ENCODE results near the gene LRIT1.
"Not testable (repeated sequence)": the region's sequence is repeated elsewhere in the genome, so short reads cannot be mapped to it uniquely, and the experiment has no call there.

The LRIT1 gene, protein sequence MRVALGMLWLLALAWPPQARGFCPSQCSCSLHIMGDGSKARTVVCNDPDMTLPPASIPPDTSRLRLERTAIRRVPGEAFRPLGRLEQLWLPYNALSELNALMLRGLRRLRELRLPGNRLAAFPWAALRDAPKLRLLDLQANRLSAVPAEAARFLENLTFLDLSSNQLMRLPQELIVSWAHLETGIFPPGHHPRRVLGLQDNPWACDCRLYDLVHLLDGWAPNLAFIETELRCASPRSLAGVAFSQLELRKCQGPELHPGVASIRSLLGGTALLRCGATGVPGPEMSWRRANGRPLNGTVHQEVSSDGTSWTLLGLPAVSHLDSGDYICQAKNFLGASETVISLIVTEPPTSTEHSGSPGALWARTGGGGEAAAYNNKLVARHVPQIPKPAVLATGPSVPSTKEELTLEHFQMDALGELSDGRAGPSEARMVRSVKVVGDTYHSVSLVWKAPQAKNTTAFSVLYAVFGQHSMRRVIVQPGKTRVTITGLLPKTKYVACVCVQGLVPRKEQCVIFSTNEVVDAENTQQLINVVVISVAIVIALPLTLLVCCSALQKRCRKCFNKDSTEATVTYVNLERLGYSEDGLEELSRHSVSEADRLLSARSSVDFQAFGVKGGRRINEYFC

DNA sequence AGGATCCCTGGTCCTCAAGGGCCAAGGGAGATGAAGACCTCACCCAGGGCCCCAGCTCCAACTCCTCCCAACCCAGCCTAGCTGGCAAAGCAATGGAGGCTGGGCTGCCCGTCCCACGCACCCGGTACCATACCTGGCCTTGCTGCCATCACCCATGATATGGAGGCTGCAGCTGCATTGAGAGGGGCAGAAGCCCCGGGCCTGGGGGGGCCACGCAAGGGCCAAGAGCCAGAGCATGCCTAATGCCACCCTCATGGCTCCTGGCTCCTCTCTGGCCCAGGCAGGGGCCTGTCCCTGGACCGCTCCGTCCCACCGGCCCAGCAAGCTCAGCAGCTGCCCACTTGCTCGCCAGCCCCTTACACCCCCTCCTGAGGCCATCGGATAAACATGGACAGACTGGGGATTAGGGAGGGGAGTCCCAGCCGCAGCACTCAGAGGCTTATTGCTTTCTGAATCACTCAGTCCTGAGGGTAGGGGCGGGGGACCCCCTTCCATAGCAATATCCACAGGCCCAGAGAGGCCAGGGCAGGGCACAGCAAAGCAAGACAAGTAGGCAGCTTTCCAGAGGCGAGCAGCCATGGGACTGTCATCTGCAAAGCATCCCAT is at the start of gene LRIT1:
Gene LRIT1 (minus strand): TSS at position 362 of the 606 bp plus-strand sequence. CDS start 107 bp downstream, at position 255.
- TF ChIP-seq, protein P1, sequence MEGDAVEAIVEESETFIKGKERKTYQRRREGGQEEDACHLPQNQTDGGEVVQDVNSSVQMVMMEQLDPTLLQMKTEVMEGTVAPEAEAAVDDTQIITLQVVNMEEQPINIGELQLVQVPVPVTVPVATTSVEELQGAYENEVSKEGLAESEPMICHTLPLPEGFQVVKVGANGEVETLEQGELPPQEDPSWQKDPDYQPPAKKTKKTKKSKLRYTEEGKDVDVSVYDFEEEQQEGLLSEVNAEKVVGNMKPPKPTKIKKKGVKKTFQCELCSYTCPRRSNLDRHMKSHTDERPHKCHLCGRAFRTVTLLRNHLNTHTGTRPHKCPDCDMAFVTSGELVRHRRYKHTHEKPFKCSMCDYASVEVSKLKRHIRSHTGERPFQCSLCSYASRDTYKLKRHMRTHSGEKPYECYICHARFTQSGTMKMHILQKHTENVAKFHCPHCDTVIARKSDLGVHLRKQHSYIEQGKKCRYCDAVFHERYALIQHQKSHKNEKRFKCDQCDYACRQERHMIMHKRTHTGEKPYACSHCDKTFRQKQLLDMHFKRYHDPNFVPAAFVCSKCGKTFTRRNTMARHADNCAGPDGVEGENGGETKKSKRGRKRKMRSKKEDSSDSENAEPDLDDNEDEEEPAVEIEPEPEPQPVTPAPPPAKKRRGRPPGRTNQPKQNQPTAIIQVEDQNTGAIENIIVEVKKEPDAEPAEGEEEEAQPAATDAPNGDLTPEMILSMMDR (IDR thresholded peaks at IDR 0.05) = no peak
- H3K36me3 ChIP-seq = no peaks in the 10 kb centered on the region
- H3K4me1 ChIP-seq (ENCODE audit: control insufficient read depth in 1 of 2, insufficient read depth in 1 of 2, low read depth in 1 of 2, low read length in 1 of 2) = no peaks in the 10 kb centered on the region
- H3K27me3 ChIP-seq = peaks cover 24% of the 10 kb centered on the region
- H3K4me3 ChIP-seq (ENCODE audit: low read depth in 1 of 2, low read length in 1 of 2) = no peak within 1 kb of the TSS
- H3K27ac ChIP-seq = no peak within 1 kb of the TSS
- H3K9me3 ChIP-seq = no peaks in the 10 kb centered on the region

DNA sequence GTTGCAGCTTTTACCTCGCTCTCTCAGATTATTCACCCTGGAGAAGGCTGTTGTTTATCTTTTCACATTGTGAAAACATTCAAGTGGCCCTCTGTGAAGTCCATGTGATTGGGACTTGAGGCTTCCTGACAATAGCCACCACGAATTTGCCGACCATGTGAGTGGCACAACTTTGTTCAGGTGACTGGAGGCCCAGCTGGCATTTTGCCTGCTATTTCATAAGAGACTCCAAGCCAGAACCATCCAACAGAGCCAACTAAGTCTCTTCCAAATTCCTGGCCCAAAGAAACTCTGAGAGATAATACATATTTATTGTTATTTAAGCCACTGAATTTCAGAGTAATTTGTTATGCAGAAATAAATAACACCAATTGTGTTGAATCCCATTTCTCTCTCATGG is 48.9 kb upstream of the LRIT1 start:
- no peaks in the 10 kb centered on the region for H3K9me3 ChIP-seq
- peaks cover 12% of the 10 kb centered on the region for H3K27me3 ChIP-seq
- no peak overlapping the region for H3K27ac ChIP-seq
- TF ChIP-seq, protein P1 (IDR thresholded peaks at IDR 0.05) = no peak
- no peaks in the 10 kb centered on the region for H3K36me3 ChIP-seq
- no peak overlapping the region for H3K4me3 ChIP-seq (ENCODE audit: low read depth in 1 of 2, low read length in 1 of 2)
- no peaks in the 10 kb centered on the region for H3K4me1 ChIP-seq (ENCODE audit: control insufficient read depth in 1 of 2, insufficient read depth in 1 of 2, low read depth in 1 of 2, low read length in 1 of 2)

DNA sequence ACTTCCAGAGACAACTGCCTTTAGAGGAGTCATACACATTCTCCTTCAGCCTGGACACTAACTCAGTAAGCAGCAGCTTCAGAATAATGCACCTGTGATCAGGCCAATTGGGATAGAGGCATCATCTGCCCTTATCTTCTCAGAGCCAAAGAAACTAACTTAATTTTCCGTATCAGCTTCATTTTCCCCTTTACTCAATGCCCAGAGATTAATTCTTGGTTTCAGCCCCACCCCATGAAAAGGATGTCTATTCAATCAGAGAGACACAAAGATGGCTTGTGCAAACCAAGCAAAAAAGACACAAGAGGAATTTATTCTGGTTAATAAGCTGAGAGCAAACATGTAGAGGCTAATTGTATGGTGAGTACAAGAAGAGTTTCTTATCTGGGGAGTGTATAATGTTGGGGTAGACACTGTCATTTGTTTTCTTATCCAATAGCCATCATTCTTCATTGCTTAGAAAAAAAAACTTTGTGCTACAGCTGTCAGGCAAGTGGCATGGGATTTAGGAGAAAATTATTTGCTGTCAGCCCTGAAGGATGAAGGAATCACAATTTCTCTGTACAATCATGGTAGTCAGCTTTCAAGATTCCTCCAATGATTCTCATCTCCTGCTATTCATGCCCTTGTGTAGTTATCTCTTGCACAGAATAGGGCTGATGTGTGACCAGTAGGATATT is 48.3 kb upstream of the LRIT1 start:
- Histone ChIP-seq H3K9me3 (no peaks in the 10 kb centered on the region), H3K27ac (no peak overlapping the region), H3K4me3 (ENCODE audit: low read depth in 1 of 2, low read length in 1 of 2) (no peak overlapping the region), H3K27me3 (peaks cover 12% of the 10 kb centered on the region), H3K36me3 (no peaks in the 10 kb centered on the region), H3K4me1 (ENCODE audit: control insufficient read depth in 1 of 2, insufficient read depth in 1 of 2, low read depth in 1 of 2, low read length in 1 of 2) (no peaks in the 10 kb centered on the region)
- TF ChIP-seq, protein P1 (IDR thresholded peaks at IDR 0.05) = no peak

DNA sequence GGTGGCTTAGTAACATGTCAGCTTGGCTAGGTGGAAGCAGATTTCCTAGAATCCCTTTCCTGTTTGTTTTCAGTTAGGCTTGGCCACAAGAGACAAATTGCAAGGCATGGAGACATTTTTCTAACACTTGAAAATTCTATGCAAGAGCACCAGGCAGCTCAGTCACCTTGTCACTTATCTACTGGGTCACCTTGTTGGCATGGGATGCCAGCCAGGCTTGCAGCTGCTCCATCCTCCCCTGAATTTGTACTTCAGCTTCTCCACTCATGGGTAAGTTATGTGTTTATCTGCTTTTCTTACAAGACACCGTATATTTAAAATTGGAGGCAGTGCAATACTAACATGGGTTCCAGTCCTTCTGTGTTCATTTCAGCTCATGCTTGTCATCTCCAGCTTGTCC is 46.8 kb upstream of the LRIT1 start:
- Histone ChIP-seq H3K9me3 (no peaks in the 10 kb centered on the region), H3K36me3 (no peaks in the 10 kb centered on the region), H3K4me3 (ENCODE audit: low read depth in 1 of 2, low read length in 1 of 2) (no peak overlapping the region), H3K27ac (no peak overlapping the region), H3K27me3 (peaks cover 12% of the 10 kb centered on the region), H3K4me1 (ENCODE audit: control insufficient read depth in 1 of 2, insufficient read depth in 1 of 2, low read depth in 1 of 2, low read length in 1 of 2) (no peaks in the 10 kb centered on the region)
- TF ChIP-seq, protein P1 (IDR thresholded peaks at IDR 0.05) = no peak

DNA sequence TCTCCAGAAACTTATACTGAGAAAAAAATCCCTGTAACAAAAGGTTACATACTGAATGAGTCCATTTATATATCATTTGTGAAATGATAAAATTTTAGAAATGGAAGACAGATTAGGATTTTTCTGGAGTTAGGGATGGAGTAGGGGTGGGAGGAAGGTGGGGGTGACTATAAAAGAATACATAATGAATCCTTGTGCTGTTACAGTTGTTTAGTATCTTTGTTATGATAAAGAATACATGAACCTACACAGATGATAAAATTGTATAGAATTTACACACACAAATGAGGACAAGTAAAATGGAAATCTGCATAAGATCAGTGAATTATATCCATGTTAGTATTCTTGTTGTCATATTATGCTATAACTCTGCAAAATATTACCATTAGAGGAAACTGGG is 45.3 kb upstream of the LRIT1 start:
- Histone ChIP-seq H3K4me1 (ENCODE audit: control insufficient read depth in 1 of 2, insufficient read depth in 1 of 2, low read depth in 1 of 2, low read length in 1 of 2) (no peaks in the 10 kb centered on the region), H3K9me3 (no peaks in the 10 kb centered on the region), H3K27me3 (peaks cover 12% of the 10 kb centered on the region), H3K27ac (no peak overlapping the region), H3K36me3 (no peaks in the 10 kb centered on the region), H3K4me3 (ENCODE audit: low read depth in 1 of 2, low read length in 1 of 2) (no peak overlapping the region)
- TF ChIP-seq, protein P1 (IDR thresholded peaks at IDR 0.05) = no peak

DNA sequence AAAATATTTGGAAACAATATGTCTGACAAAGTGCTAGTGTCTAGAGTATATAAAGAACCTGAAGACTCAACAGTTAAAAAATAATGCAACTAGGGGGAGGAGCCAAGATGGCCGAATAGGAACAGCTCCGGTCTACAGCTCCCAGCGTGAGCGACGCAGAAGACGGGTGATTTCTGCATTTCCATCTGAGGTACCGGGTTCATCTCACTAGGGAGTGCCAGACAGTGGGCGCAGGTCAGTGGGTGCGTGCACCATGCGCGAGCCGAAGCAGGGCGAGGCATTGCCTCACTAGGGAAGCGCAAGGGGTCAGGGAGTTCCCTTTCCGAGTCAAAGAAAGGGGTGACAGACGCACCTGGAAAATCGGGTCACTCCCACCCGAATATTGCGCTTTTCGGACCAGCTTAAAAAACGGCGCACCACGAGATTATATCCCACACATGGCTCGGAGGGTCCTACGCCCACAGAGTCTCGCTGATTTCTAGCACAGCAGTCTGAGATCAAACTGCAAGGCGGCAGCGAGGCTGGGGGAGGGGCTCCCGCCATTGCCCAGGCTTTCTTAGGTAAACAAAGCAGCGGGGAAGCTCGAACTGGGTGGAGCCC is 38.6 kb upstream of the LRIT1 start:
- H3K36me3 ChIP-seq; H3K27ac ChIP-seq; H3K4me1 ChIP-seq (ENCODE audit: control insufficient read depth in 1 of 2, insufficient read depth in 1 of 2, low read depth in 1 of 2, low read length in 1 of 2); H3K27me3 ChIP-seq; H3K9me3 ChIP-seq; H3K4me3 ChIP-seq (ENCODE audit: low read depth in 1 of 2, low read length in 1 of 2): not testable (repeated sequence)

All from neutrophil (primary cell).